HK-2 (cell line): ENCODE results near the gene SLC6A8.
"Not testable (repeated sequence)": the region's sequence is repeated elsewhere in the genome, so short reads cannot be mapped to it uniquely, and the experiment has no call there.

Experiments
- DNase-seq: peaks from one replicate; pipeline ENCODE4 v3.0.0-alpha.2; 2018; ENCODE audit not compliant: unreplicated experiment

SLC6A8 gene

GRCh38 chrX:153707406-153707805 is 19.7 kb downstream of the SLC6A8 start:
- DNase-seq: no peak

- peak; percentile 87 for DNase-seq
These were observed 20.7 kb downstream of the SLC6A8 start for GRCh38 chrX:153708415-153708814.

GRCh38 chrX:153709726-153710674 is 22.3 kb downstream of the SLC6A8 start:
- DNase-seq: no peak

DNA sequence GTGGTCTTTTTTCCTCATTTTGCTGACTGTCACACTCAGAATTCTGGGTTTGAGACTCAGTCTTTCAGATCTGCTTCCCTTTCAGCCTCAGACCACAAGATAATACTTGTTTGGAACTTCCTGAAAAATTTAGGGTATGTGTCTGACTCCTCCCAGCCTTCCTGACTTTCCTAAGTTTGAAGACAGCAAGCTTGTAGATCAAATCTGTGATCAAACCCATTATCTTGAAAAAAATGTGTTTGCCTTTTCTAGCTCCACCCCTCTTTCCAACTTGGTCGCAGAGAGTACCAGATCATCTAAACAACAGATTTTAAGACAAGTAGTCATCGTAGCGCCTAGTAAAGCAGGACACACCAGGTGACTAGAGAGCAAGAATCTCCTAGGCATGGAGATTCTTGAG is 26.5 kb downstream of the SLC6A8 start:
- DNase-seq: no peak

DNA sequence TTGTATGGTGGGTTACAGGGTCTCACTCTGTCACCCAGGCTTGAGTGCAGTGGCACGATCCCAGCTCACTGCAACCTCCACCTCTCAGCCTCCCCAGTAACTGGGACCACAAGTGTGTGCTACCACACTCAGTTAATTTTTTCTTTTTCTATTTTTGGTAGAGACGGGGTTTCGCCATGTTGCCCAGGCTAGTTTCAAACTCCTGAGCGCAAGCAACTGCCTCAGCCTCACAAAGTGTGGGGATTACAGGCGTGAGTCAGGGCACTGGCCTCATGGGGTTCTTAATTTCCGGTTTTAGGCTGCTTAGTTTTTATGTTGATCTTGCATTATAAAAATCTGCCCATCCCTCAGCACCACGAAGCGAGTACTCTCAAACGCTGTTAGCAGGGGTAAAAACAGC is 29.7 kb downstream of the SLC6A8 start:
- DNase-seq: no peak

DNA sequence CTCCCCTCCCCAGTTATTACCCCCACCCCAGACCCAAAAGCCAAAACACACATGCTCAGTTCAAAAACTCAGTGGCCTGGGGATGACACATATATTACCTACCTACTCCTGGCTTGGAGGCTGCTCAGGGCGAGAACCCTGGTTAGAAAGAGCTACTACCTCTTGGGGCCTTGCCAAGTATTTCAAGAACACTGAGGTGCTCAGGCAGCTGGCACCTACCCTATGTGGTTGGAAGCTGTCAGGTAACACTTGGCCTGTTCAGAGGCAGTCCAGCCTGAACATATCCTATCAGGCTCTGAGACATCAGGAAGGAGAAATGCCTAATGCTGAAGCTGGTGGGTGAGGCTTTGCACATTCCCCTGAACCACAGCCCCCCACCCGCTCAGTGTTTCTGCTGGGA is 31.5 kb downstream of the SLC6A8 start:
- DNase-seq: no peak

GRCh38 chrX:153719701-153720100 is 32.0 kb downstream of the SLC6A8 start:
- no peak for DNase-seq

DNA sequence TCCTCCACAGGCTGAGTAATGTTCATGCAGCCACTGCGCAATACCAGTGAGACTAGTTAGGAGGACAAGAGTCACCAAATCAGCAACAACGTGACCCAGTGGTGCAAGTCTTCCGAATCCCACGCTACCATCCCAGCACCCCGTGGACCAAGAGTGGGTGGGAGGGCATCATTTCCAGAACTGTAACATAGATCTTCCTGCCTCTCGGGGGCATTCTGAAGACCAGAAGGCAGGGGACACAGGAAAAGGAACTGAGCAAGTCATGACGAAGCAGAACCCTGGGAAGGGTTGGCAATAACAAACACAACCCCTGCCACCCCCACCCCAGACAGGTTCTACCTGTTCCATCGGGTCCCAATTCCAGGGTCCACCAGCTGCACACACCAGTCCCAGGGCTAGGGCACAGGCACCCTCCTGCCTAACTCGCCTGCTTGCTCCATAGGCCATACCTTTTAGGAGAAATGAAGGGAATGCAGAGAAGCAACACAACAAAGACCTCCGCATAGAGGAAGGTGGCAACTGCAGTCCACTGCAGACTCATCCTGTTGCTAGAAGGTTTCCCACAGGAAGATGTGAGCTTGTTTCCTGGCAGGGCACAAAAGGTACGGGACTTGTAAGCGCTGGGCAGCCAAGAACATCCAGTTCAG is 35.1 kb downstream of the SLC6A8 start:
- no peak for DNase-seq

DNA sequence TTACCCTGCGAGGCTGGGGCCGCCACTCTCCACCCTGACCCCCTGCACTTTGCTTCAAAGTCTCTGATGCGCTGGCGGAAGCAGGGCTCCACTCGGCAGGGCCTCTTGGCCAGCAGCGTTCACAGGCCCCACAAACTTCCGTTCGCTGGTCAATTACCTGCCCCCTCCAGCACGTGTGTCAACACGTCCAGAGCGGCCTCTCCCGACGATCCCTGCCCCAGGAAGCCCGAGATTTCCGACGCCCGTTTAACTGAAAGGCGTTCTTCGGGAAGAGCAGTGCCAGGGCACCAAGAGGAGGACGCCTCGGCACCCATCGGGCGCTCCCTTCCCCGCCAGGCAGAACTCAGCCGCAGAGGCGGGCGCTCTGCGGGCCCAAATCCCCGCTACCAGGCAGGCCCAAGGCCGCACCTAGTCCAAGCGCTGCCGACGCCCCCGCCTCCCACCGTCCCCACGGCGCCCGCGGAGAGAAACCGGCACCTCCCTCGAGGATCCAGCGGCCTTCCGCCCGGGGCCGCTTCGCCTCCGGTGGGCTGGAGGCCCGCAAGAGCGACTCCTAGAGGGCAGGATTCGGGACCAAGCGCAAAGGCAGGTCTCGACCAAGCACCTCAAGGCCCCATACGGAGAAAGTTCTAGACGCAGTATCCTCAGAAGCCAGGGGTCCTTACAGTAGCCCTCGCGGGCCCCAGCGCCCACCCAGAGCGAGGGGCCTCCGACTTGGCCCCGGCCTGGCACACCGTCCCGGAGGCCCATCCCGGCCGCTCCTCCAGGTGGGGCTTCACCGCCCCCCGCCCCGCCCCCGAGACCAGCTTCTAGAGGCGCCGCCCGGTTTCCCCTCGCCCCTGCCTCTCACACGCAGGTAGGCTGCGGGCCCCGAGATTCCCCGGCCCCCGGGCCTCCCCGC is 35.9 kb downstream of the SLC6A8 start:
- DNase-seq: peak; percentile 54

DNA sequence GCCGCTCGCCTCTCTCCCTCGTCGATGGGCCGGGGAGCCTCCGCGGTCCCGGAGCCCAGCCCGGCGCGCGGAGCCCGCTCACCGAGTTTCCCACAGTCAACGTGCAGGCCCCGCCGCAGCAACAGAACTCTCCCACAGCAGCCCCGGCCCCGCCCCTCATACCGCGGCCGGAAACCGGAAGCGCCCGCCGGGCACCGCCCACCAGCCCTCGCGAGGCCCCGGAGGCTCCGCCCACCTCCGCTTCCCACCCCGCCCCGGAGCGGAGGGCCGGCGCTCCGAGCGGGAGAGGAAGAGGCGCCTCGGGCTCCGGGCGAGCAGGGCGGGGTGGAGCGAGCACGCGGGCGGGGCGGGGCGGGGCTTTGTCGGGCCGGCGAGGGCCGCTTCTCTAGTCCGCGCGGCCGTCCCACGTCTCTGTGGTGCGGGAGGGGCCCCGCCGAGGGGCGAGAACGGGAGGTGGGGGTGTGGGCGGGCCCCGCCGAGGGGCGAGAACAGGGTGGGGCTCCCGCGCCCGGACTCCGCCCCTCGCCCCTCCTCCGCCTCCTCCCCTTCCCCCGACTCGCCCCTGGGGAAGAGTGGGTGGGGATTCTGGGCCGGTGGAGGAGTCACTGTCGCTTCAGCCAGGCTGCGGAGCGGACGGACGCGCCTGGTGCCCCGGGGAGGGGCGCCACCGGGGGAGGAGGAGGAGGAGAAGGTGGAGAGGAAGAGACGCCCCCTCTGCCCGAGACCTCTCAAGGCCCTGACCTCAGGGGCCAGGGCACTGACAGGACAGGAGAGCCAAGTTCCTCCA is 36.7 kb downstream of the SLC6A8 start, which contains the start of the genes ABCD1 and BCAP31:
TSS of gene ABCD1 (plus strand) at position 605 of the 787 bp plus-strand sequence. CDS start 411 bp downstream, outside the sequence.
TSS of gene BCAP31 (minus strand) at position 136 of the 787 bp plus-strand sequence. CDS start 1,143 bp downstream, outside the sequence.
- peak; percentile 91 for DNase-seq

DNA sequence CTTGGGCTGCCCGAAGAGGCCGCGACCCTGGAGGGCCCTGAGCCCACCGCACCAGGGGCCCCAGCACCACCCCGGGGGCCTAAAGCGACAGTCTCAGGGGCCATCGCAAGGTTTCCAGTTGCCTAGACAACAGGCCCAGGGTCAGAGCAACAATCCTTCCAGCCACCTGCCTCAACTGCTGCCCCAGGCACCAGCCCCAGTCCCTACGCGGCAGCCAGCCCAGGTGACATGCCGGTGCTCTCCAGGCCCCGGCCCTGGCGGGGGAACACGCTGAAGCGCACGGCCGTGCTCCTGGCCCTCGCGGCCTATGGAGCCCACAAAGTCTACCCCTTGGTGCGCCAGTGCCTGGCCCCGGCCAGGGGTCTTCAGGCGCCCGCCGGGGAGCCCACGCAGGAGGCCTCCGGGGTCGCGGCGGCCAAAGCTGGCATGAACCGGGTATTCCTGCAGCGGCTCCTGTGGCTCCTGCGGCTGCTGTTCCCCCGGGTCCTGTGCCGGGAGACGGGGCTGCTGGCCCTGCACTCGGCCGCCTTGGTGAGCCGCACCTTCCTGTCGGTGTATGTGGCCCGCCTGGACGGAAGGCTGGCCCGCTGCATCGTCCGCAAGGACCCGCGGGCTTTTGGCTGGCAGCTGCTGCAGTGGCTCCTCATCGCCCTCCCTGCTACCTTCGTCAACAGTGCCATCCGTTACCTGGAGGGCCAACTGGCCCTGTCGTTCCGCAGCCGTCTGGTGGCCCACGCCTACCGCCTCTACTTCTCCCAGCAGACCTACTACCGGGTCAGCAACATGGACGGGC is 37.5 kb downstream of the SLC6A8 start:
- no peak for DNase-seq

DNA sequence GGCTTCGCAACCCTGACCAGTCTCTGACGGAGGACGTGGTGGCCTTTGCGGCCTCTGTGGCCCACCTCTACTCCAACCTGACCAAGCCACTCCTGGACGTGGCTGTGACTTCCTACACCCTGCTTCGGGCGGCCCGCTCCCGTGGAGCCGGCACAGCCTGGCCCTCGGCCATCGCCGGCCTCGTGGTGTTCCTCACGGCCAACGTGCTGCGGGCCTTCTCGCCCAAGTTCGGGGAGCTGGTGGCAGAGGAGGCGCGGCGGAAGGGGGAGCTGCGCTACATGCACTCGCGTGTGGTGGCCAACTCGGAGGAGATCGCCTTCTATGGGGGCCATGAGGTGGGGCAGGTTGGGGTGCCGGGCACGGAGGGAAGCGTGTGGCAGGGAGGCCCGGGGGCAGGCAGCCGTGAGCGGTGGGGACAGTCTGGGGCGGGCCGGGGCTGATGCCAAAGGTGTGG is 38.1 kb downstream of the SLC6A8 start:
- no peak for DNase-seq

DNA sequence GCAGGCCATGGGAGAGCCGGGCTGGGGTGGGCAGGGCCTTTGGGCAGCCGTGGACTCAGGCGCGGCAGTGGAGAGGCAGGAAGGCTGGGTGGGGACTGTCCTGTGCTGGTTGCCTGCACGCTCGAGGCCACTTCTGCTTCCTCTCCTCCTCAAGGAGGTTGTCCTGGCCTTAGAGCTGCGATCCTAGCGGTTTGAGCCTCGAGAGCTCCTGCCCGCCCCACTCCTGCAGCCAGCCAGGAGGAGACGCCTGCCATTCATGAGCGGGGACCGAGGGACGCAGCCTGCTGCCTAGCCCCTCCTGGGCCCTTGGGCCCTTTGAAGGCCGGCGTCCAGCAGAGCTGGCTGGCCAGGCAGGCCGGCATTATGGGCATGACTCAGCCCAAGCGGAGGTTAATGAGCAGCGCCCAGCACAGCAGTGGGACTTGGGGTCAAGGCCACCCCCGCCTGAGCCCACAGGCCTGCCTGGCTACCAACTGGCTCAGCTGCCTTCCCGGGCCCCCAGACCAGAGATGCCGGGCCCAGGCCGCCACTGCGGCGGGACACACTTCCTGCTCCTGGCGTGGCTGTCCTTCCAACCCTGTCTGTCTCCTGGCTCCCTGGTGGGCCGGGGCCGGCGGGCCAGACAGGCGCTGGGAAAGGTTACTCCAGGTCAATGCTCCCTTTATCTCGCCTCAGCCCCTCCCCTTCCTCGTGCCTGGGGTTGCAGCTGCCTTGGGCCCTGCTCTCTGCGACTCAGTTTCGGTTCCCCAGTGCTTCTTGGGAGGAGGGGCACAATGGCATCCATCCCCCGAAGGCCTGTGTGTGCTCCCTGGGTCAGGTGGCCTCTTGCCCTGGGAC is 38.8 kb downstream of the SLC6A8 start:
- peak; percentile 63 for DNase-seq

- DNase-seq: no peak
These were observed 39.6 kb downstream of the SLC6A8 start for GRCh38 chrX:153727123-153727931.

DNA sequence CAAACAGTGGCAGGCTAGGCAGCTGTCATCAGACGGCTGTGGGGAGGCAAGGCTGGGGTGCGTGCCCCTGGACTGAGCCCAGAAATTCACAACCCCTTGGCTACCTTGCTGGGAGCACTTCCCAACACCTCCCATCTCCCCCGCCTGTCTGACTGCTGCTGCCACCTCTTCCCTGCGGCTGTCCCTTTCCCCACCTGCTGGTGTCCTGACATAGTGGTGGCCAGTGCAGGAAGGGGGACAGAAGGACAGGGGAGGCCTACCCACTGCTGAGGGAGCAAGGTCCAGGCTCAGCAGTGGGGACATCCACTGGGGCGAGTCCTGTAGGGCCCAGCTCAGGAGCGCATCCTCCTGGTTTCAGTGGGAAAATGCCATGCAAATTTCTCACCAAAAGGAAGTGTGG is 40.4 kb downstream of the SLC6A8 start:
- no peak for DNase-seq

- DNase-seq: no peak
These were observed 41.4 kb downstream of the SLC6A8 start for GRCh38 chrX:153728951-153729631.

DNA sequence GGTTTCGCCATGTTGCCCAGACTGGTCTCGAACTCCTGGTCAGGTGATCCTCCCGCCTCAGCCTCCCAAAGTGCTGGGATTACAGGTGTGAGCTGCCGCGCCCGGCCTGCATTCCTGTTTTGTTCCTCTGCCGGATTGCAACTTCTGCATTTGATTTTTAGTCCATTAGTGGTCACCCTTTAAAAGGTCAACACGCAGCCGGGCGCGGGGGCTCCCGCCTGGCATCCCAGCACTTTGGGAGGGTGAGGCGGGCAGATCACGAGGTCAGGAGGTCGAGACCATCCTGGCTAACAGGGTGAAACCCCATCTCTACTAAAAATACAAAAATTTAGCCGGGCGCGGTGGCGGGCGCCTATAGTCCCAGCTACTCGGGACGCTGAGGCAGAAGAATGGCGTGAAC is 42.4 kb downstream of the SLC6A8 start:
- DNase-seq: not testable (repeated sequence)
